ENCODE results near the gene PHF2. TPM values are rescaled to one million over a fixed set of nuclear protein-coding genes. Genes with fewer than 3 reads are reported as not detected.

Gene PHF2
- total RNA-seq, 1 experiment from 2014 or later = 10.3 TPM

DNA sequence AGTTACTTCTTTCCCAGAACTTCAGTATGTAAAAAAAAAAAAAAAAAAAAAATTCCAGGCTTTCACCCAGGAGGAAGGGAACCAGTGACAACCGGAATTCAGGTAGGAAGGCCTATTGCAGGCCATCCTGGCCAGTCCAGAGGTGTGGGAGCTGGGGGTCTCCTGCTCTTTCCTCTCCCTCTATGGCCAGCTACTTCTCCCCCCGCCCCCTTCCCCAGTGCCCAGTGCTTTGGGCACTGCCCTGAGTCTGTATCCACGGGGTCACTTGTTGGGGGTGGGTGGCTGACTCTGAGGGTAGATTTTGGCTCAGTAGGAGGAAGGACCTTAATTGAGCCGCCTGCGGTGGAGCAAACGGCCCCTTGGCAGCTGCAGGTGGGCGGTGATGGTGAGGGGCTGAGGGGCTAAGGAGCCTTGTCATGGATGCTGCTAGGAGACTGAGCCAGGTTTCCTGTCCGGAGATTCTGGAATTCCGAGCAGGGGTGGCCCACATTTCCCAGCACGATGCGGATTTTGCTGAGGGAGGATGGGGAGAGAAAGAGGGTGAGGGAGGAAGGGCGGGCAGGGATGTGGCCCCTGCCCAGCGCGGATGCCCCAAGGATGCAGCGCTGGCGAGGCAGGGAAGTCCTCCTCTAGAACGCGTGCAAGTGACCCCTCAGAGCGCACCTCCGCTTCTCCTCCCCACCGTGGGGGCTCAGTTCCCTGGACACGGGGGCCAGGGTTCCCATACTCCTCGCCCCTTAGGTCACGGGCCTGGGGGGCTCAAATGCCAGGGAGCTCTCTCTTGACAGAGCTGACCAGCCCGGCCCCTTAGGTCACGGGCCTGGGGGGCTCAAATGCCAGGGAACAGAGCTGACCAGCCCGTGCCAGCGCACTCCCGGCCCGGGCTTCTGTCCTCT is 1.2 kb upstream of the PHF2 start:
- H3K27ac Mint-ChIP-seq (ENCODE audit: unreplicated experiment) = peak overlapping the region; percentile 78
- intact Hi-C loops (cut with micrococcal nuclease; ENCODE audit: unreplicated experiment) = no loop called here
- Histone ChIP-seq H3K27me3 (replicated peaks; ENCODE audit: control insufficient read depth, insufficient read depth, low read length) (no peaks in the 10 kb centered on the region), H3K4me1 (peaks cover 7% of the 10 kb centered on the region), H3K36me3 (ENCODE audit: control insufficient read depth, insufficient read depth, low read length) (no peaks in the 10 kb centered on the region), H3K4me3 (ENCODE audit: low read depth, low read length) (peak overlapping the region; percentile 54), H3K9me3 (no peaks in the 10 kb centered on the region)
- BruUV-seq (replicated peaks) = no TSS peak
- no peaks in the 10 kb centered on the region for H3K27me3 Mint-ChIP-seq (ENCODE audit: insufficient read depth, unreplicated experiment)
- TF ChIP-seq, protein P1, sequence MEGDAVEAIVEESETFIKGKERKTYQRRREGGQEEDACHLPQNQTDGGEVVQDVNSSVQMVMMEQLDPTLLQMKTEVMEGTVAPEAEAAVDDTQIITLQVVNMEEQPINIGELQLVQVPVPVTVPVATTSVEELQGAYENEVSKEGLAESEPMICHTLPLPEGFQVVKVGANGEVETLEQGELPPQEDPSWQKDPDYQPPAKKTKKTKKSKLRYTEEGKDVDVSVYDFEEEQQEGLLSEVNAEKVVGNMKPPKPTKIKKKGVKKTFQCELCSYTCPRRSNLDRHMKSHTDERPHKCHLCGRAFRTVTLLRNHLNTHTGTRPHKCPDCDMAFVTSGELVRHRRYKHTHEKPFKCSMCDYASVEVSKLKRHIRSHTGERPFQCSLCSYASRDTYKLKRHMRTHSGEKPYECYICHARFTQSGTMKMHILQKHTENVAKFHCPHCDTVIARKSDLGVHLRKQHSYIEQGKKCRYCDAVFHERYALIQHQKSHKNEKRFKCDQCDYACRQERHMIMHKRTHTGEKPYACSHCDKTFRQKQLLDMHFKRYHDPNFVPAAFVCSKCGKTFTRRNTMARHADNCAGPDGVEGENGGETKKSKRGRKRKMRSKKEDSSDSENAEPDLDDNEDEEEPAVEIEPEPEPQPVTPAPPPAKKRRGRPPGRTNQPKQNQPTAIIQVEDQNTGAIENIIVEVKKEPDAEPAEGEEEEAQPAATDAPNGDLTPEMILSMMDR (IDR thresholded peaks at IDR 0.05; ENCODE audit: insufficient read depth in 1 of 2, low read depth in 1 of 2, low read length in 1 of 2, severe bottlenecking in 1 of 2, unreplicated experiment in 1 of 2) = no peak
- CTCF ChIA-PET = interaction anchor here (1.2 kb wide), 1 partner anchor 9 kb away, joined by 5 read pairs; no protein-coding TSS in a partner anchor
- POLR2A ChIA-PET = interaction anchor here (0.6 kb wide), 1 partner anchor 9 kb away, joined by 3 read pairs; no protein-coding TSS in a partner anchor
- DNase-seq = no peak
- no peaks in the 10 kb centered on the region for H3K36me3 Mint-ChIP-seq (ENCODE audit: insufficient read depth, unreplicated experiment)
- H3K9me3 Mint-ChIP-seq (ENCODE audit: unreplicated experiment) = no peaks in the 10 kb centered on the region
- peaks cover 7% of the 10 kb centered on the region for H3K4me1 Mint-ChIP-seq (ENCODE audit: low read depth, unreplicated experiment)
- peak overlapping the region; percentile 79 for H3K4me3 Mint-ChIP-seq (ENCODE audit: unreplicated experiment)

DNA sequence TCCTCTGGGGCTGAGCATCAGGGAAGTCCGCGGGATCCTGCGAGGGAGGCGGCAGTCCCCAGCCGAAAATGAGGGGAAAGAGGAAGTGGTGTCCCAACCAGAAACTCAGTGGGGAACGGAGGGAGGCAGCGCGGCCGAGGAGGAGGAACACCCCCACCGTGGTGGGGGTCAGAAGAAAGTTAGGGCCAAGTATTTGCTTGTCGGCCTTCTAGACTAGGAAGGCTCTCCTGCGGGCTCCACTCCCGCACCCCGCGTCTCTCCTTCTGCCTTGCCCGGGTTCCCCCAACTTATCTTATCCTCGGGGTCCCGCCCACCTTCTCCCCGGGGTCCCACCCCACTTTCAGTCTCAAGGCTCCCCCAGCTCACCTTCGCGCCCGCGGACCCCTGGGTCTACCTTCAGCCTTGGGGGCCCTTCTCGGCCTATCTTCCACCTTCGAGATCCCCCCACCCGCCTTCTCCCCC is 557 bp upstream of the PHF2 start:
- intact Hi-C loops (cut with micrococcal nuclease; ENCODE audit: unreplicated experiment) = no loop called here
- H3K27ac Mint-ChIP-seq (ENCODE audit: unreplicated experiment) = peak overlapping the region; percentile 78

More for the DNA sequence above, 557 bp upstream of the PHF2 start:
- peak in 1 of 2 experiments; percentile 12 for DNase-seq
- ChIA-PET POLR2A (interaction anchor here (0.6 kb wide), 1 partner anchor 9 kb away, joined by 3 read pairs; no protein-coding TSS in a partner anchor), CTCF (interaction anchor here (1.2 kb wide), 1 partner anchor 9 kb away, joined by 5 read pairs; no protein-coding TSS in a partner anchor)
- Histone ChIP-seq H3K4me1 (peaks cover 8% of the 10 kb centered on the region), H3K27me3 (replicated peaks; ENCODE audit: control insufficient read depth, insufficient read depth, low read length) (no peaks in the 10 kb centered on the region), H3K36me3 (ENCODE audit: control insufficient read depth, insufficient read depth, low read length) (no peaks in the 10 kb centered on the region), H3K9me3 (no peaks in the 10 kb centered on the region), H3K4me3 (ENCODE audit: low read depth, low read length) (peak overlapping the region; percentile 54)
- Mint-ChIP-seq H3K27me3 (ENCODE audit: insufficient read depth, unreplicated experiment) (no peaks in the 10 kb centered on the region), H3K4me3 (ENCODE audit: unreplicated experiment) (peak overlapping the region; percentile 79), H3K4me1 (ENCODE audit: low read depth, unreplicated experiment) (peaks cover 12% of the 10 kb centered on the region), H3K36me3 (ENCODE audit: insufficient read depth, unreplicated experiment) (no peaks in the 10 kb centered on the region), H3K9me3 (ENCODE audit: unreplicated experiment) (no peaks in the 10 kb centered on the region)
- no TSS peak for BruUV-seq (replicated peaks)
- TF ChIP-seq, protein P1 (IDR thresholded peaks at IDR 0.05; ENCODE audit: insufficient read depth in 1 of 2, low read depth in 1 of 2, low read length in 1 of 2, severe bottlenecking in 1 of 2, unreplicated experiment in 1 of 2) = no peak
